ENCODE data around the gene TM4SF4.

TM4SF4 gene

DNA sequence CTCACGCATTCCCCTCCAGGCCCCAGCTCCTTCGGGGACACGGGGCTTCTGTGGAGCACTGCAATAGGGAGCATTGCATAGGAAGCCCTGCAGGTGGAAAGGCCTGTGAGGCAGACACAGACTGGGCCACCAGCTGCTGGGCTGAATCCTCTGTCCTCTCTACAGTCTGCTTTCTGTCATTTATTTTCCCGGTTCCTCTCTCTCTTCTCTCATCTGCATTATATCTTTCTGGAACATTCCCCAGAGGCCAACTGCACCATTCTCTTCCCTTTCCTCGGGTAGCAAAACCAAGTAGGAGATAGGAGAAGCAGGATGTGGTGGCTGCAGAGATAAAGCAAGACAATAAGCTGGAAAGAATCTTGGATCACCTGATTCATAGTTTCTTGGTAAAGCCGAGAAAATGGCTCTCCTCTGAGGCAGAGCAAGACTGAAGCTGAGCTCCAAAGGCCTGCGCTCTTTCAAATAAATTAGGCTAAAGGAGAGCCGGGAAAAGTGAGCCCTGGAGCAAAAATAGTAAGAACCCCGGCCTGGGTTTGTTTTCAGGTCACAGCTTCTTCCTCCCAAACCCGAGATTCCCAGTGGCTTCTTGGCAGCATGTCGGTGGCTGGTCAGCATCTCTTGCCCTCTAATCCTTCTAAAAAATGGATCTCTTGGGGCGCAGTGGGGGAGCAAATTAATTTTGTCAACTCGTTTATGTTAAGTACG is 5.3 kb downstream of the TM4SF4 start (continued):
- TF ChIP-seq, protein P1, sequence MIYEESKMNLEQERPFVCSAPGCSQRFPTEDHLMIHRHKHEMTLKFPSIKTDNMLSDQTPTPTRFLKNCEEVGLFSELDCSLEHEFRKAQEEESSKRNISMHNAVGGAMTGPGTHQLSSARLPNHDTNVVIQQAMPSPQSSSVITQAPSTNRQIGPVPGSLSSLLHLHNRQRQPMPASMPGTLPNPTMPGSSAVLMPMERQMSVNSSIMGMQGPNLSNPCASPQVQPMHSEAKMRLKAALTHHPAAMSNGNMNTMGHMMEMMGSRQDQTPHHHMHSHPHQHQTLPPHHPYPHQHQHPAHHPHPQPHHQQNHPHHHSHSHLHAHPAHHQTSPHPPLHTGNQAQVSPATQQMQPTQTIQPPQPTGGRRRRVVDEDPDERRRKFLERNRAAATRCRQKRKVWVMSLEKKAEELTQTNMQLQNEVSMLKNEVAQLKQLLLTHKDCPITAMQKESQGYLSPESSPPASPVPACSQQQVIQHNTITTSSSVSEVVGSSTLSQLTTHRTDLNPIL (CRISPR knock-in tag; IDR thresholded peaks at IDR 0.05; ENCODE audit: low read depth) = no peak
- no peak for TF ChIP-seq RARB (CRISPR knock-in tag; IDR thresholded peaks at IDR 0.05)
- TF ChIP-seq, protein P2, sequence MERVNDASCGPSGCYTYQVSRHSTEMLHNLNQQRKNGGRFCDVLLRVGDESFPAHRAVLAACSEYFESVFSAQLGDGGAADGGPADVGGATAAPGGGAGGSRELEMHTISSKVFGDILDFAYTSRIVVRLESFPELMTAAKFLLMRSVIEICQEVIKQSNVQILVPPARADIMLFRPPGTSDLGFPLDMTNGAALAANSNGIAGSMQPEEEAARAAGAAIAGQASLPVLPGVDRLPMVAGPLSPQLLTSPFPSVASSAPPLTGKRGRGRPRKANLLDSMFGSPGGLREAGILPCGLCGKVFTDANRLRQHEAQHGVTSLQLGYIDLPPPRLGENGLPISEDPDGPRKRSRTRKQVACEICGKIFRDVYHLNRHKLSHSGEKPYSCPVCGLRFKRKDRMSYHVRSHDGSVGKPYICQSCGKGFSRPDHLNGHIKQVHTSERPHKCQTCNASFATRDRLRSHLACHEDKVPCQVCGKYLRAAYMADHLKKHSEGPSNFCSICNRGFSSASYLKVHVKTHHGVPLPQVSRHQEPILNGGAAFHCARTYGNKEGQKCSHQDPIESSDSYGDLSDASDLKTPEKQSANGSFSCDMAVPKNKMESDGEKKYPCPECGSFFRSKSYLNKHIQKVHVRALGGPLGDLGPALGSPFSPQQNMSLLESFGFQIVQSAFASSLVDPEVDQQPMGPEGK (CRISPR knock-in tag; IDR thresholded peaks at IDR 0.05; ENCODE audit: borderline replicate concordance) = no peak
- no peak for TF ChIP-seq ZNF565 (CRISPR knock-in tag; conservative IDR thresholded peaks at IDR 0.05; ENCODE audit: low read depth)

DNA sequence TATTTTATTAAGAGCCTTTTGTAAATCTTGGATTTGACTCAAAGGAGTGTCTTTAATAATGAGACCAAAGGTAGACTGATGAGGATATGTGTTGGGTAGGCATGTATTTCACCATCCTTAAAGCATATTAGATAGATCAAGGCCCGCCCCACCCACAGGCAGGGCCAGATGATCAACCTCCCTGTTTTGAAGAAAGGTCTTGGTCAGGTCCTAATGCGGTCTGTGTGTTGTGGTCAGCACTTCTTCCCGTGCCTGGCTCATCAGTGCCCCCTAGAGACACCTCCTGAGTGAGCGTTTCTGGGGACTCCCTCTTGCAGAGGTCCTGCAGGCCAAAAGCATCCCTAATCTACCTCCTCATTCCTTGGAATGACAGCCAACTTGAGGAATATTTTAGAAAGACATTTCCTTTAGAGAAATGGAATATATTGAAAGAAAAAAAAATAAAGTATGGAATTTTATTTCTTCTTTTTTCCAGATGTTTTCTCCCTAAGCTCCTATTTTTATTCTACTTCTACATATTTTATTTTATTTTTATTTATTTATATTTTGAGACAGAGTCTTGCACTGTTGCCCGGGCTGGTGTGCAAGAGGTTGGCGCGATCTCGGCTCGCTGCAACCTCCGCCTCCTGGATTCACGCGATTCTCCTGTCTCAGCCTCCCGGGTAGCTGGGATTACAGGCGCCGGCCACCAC is 6.0 kb downstream of the TM4SF4 start:
- no peak for TF ChIP-seq BACH2 (CRISPR knock-in tag; IDR thresholded peaks at IDR 0.05; ENCODE audit: borderline replicate concordance)
- TF ChIP-seq, protein P1 (CRISPR knock-in tag; IDR thresholded peaks at IDR 0.05; ENCODE audit: low read depth) = no peak
- no peak for TF ChIP-seq ZFP3 (CRISPR knock-in tag; IDR thresholded peaks at IDR 0.05)
- TF ChIP-seq RARB (CRISPR knock-in tag; IDR thresholded peaks at IDR 0.05) = no peak
- TF ChIP-seq ZFP30 (CRISPR knock-in tag; IDR thresholded peaks at IDR 0.05) = no peak
- no peak for TF ChIP-seq ZNF565 (CRISPR knock-in tag; conservative IDR thresholded peaks at IDR 0.05; ENCODE audit: low read depth)
- no peak for TF ChIP-seq ZC3H10 (CRISPR knock-in tag; IDR thresholded peaks at IDR 0.05)
- TF ChIP-seq ESRRG (CRISPR knock-in tag; IDR thresholded peaks at IDR 0.05) = no peak
- no peak for TF ChIP-seq ZNF8 (CRISPR knock-in tag; IDR thresholded peaks at IDR 0.05)
- TF ChIP-seq ISL1 (CRISPR knock-in tag; IDR thresholded peaks at IDR 0.05) = no peak
- TF ChIP-seq, protein P3, sequence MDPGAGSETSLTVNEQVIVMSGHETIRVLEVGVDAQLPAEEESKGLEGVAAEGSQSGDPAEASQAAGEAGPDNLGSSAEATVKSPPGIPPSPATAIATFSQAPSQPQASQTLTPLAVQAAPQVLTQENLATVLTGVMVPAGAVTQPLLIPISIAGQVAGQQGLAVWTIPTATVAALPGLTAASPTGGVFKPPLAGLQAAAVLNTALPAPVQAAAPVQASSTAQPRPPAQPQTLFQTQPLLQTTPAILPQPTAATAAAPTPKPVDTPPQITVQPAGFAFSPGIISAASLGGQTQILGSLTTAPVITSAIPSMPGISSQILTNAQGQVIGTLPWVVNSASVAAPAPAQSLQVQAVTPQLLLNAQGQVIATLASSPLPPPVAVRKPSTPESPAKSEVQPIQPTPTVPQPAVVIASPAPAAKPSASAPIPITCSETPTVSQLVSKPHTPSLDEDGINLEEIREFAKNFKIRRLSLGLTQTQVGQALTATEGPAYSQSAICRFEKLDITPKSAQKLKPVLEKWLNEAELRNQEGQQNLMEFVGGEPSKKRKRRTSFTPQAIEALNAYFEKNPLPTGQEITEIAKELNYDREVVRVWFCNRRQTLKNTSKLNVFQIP (CRISPR knock-in tag; IDR thresholded peaks at IDR 0.05; ENCODE audit: borderline replicate concordance, low read depth) = no peak
- TF ChIP-seq, protein P4, sequence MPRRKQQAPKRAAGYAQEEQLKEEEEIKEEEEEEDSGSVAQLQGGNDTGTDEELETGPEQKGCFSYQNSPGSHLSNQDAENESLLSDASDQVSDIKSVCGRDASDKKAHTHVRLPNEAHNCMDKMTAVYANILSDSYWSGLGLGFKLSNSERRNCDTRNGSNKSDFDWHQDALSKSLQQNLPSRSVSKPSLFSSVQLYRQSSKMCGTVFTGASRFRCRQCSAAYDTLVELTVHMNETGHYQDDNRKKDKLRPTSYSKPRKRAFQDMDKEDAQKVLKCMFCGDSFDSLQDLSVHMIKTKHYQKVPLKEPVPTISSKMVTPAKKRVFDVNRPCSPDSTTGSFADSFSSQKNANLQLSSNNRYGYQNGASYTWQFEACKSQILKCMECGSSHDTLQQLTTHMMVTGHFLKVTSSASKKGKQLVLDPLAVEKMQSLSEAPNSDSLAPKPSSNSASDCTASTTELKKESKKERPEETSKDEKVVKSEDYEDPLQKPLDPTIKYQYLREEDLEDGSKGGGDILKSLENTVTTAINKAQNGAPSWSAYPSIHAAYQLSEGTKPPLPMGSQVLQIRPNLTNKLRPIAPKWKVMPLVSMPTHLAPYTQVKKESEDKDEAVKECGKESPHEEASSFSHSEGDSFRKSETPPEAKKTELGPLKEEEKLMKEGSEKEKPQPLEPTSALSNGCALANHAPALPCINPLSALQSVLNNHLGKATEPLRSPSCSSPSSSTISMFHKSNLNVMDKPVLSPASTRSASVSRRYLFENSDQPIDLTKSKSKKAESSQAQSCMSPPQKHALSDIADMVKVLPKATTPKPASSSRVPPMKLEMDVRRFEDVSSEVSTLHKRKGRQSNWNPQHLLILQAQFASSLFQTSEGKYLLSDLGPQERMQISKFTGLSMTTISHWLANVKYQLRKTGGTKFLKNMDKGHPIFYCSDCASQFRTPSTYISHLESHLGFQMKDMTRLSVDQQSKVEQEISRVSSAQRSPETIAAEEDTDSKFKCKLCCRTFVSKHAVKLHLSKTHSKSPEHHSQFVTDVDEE (CRISPR knock-in tag; IDR thresholded peaks at IDR 0.05) = no peak
- no peak for TF ChIP-seq GLIS3 (CRISPR knock-in tag; IDR thresholded peaks at IDR 0.05)
- TF ChIP-seq SNAI2 (CRISPR knock-in tag; IDR thresholded peaks at IDR 0.05) = no peak
- no peak for TF ChIP-seq OSR1 (CRISPR knock-in tag; IDR thresholded peaks at IDR 0.05)
- TF ChIP-seq, protein P2 (CRISPR knock-in tag; IDR thresholded peaks at IDR 0.05; ENCODE audit: borderline replicate concordance) = no peak
- no peak for TF ChIP-seq ARNTL (CRISPR knock-in tag; IDR thresholded peaks at IDR 0.05; ENCODE audit: borderline replicate concordance, low read depth)
- no peak for TF ChIP-seq TOX (CRISPR knock-in tag; IDR thresholded peaks at IDR 0.05; ENCODE audit: borderline replicate concordance)
- TF ChIP-seq PPARA (CRISPR knock-in tag; IDR thresholded peaks at IDR 0.05; ENCODE audit: borderline replicate concordance) = no peak
- peak; percentile 100 for ATAC-seq
